Keratinocyte (primary cell): Measurements from ENCODE around the gene NAPB.

Experiments
- EZH2 ChIP-seq: IDR thresholded peaks from one replicate; pipeline ENCODE4 v1.6.1; 2012; ENCODE audit warnings: inconsistent platforms, mild to moderate bottlenecking, low read length, moderate library complexity
- TF ChIP-seq, protein P1 (sequence below), 3 experiments: IDR thresholded peaks in 1 of 3; conservative IDR thresholded peaks in 1 of 3; optimal IDR thresholded peaks in 1 of 3; 2 replicates in 2 of 3; 3 replicates in 1 of 3; pipeline versions ENCODE3 to v1.5.1; 2011; ENCODE audit warnings: low read length in 3 of 3, mild to moderate bottlenecking in 3 of 3, moderate library complexity in 2 of 3, control low read depth in 1 of 3, inconsistent platforms in 1 of 3; ENCODE audit not compliant: insufficient read depth in 2 of 3; ENCODE audit errors: extremely low read depth in 1 of 3

DNA sequence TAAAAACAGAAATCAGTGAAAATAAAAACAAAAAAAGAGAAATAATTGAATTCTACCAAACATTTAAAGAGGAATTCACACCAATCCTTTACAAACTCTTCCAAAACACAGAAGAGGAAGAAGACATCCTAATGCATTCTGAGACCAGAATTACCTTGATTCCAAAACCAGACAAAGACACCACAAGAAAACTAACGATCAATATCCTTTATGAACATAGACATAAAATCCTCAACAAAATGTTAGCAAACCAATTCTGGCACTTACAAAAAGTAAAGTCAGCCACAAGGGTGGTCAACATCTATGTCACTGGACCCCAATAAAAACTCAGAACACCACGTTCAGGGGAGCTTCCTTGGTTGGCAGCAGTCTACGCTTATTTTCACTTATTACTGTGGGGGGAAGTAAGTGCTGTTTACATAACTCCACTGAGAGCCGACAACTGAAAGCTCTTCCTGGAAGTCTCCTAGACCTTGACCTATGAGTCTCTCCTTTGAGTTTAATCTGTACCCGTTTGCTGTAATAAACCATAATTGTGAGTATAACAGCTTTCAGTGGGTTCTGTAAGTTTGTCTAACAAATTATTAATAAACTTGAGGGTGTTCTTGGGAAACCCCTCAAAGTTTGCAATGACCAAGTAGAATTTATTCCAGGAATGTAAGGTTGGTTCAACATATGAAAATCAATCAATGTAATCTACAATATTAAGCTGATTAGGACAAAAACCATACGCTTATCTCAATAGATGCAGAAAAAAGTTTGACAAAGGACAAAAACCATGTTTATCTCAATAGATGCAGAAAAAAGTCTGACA, 34.8 kb downstream of the NAPB start:
- TF ChIP-seq, protein P1, sequence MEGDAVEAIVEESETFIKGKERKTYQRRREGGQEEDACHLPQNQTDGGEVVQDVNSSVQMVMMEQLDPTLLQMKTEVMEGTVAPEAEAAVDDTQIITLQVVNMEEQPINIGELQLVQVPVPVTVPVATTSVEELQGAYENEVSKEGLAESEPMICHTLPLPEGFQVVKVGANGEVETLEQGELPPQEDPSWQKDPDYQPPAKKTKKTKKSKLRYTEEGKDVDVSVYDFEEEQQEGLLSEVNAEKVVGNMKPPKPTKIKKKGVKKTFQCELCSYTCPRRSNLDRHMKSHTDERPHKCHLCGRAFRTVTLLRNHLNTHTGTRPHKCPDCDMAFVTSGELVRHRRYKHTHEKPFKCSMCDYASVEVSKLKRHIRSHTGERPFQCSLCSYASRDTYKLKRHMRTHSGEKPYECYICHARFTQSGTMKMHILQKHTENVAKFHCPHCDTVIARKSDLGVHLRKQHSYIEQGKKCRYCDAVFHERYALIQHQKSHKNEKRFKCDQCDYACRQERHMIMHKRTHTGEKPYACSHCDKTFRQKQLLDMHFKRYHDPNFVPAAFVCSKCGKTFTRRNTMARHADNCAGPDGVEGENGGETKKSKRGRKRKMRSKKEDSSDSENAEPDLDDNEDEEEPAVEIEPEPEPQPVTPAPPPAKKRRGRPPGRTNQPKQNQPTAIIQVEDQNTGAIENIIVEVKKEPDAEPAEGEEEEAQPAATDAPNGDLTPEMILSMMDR (optimal IDR thresholded peaks at IDR 0.05 in 1 of 3, IDR thresholded peaks at IDR 0.05 in 1 of 3, conservative IDR thresholded peaks at IDR 0.05 in 1 of 3; ENCODE audit: extremely low read depth in 1 of 3, insufficient read depth in 2 of 3, low read length in 3 of 3), result no peak
- no peak for TF ChIP-seq EZH2
